PFSK-1 (cell line): Measurements from ENCODE around the gene TBC1D9.

ENCODE experiments used
- POLR2AphosphoS5 ChIP-seq: IDR thresholded peaks from 2 replicates; pipeline ENCODE4 v1.6.1; 2012; ENCODE audit warnings: low read depth, mild to moderate bottlenecking, control low read depth, low read length, moderate library complexity
- REST ChIP-seq, 2 experiments: IDR thresholded peaks; 2 replicates each; pipeline versions ENCODE4 v1.6.1 to v1.8.0; 2011 to 2012; ENCODE audit warnings: low read depth in 2 of 2, low read length in 2 of 2, control low read depth in 1 of 2, inconsistent platforms in 1 of 2, mild to moderate bottlenecking in 1 of 2, moderate library complexity in 1 of 2; ENCODE audit not compliant: insufficient read depth in 1 of 2

- TF ChIP-seq POLR2AphosphoS5 (no peak), REST (IDR thresholded peaks at IDR 0.05; ENCODE audit: insufficient read depth in 1 of 2, low read depth in 2 of 2, low read length in 2 of 2) (no peak)
Measured at GRCh38 chr4:140738139-140738538, 18.0 kb downstream of the TBC1D9 start.
